ENCODE measurements around the gene ARL15. TPM values are rescaled to one million over a fixed set of nuclear protein-coding genes. Genes with fewer than 3 reads are reported as not detected.

The ARL15 gene
- total and polyA plus RNA-seq, 4 donors: 5.7 to 66.2 (median 14.9) TPM

GRCh38 chr5:53950621-53951020 is 359.8 kb downstream of the ARL15 start:
- Histone ChIP-seq H3K36me3 (ENCODE audit: control insufficient read depth in 4 of 4, insufficient read depth in 4 of 4, low read length in 4 of 4) (peaks cover 0 to 1% (median 0%) of the 10 kb centered on the region in 4 donors), H3K9me3 (ENCODE audit: control insufficient read depth in 4 of 4, insufficient read depth in 3 of 4, low read length in 3 of 4) (no peaks in the 10 kb centered on the region), H3K27me3 (ENCODE audit: control insufficient read depth in 3 of 3, insufficient read depth in 3 of 3, low read length in 2 of 3) (no peaks in the 10 kb centered on the region), H3K4me3 (no peak overlapping the region), H3K27ac (ENCODE audit: low read depth in 1 of 2, low read length in 1 of 2) (no peak overlapping the region), H3K4me1 (ENCODE audit: control insufficient read depth in 5 of 5, insufficient read depth in 5 of 5, low read length in 5 of 5) (no peaks in the 10 kb centered on the region), H3K9ac (ENCODE audit: insufficient read depth in 1 of 2, low read length in 2 of 2) (no peak overlapping the region)
- ATAC-seq (ENCODE audit: insufficient read depth, low FRiP score) (no peak), DNase-seq (no peak)
- no peak for TF ChIP-seq CTCF (IDR thresholded peaks at IDR 0.05; ENCODE audit: control extremely low read depth, extremely low read depth)
- 95 to 97% methylated on average over 3 of the region's 3 CpGs for WGBS, 2 donors

GRCh38 chr5:53948598-53948997 is 361.8 kb downstream of the ARL15 start:
- no peak for TF ChIP-seq CTCF (IDR thresholded peaks at IDR 0.05; ENCODE audit: control extremely low read depth, extremely low read depth)
- no peaks in the 10 kb centered on the region for H3K27me3 ChIP-seq (ENCODE audit: control insufficient read depth in 3 of 3, insufficient read depth in 3 of 3, low read length in 2 of 3)
- H3K36me3 ChIP-seq (ENCODE audit: control insufficient read depth in 4 of 4, insufficient read depth in 4 of 4, low read length in 4 of 4): peaks cover 0 to 1% (median 0%) of the 10 kb centered on the region in 4 donors
- WGBS, 2 donors: 74 to 89% methylated on average over 4 of the region's 4 CpGs
- DNase-seq (peak in 1 of 3 donors; percentile 19), ATAC-seq (ENCODE audit: insufficient read depth, low FRiP score) (no peak)
- no peak overlapping the region for H3K27ac ChIP-seq (ENCODE audit: low read depth in 1 of 2, low read length in 1 of 2)
- H3K9ac ChIP-seq (ENCODE audit: insufficient read depth in 1 of 2, low read length in 2 of 2): no peak overlapping the region
- H3K4me3 ChIP-seq: no peak overlapping the region
- no peaks in the 10 kb centered on the region for H3K4me1 ChIP-seq (ENCODE audit: control insufficient read depth in 5 of 5, insufficient read depth in 5 of 5, low read length in 5 of 5)
- H3K9me3 ChIP-seq (ENCODE audit: control insufficient read depth in 4 of 4, insufficient read depth in 3 of 4, low read length in 3 of 4): no peaks in the 10 kb centered on the region

GRCh38 chr5:53946405-53947100 is 363.8 kb downstream of the ARL15 start:
- Histone ChIP-seq H3K36me3 (ENCODE audit: control insufficient read depth in 4 of 4, insufficient read depth in 4 of 4, low read length in 4 of 4) (peaks cover 0 to 1% (median 0%) of the 10 kb centered on the region in 4 donors), H3K9me3 (ENCODE audit: control insufficient read depth in 4 of 4, insufficient read depth in 3 of 4, low read length in 3 of 4) (no peaks in the 10 kb centered on the region), H3K9ac (ENCODE audit: insufficient read depth in 1 of 2, low read length in 2 of 2) (no peak overlapping the region), H3K27ac (ENCODE audit: low read depth in 1 of 2, low read length in 1 of 2) (no peak overlapping the region), H3K4me1 (ENCODE audit: control insufficient read depth in 5 of 5, insufficient read depth in 5 of 5, low read length in 5 of 5) (no peaks in the 10 kb centered on the region), H3K4me3 (no peak overlapping the region), H3K27me3 (ENCODE audit: control insufficient read depth in 3 of 3, insufficient read depth in 3 of 3, low read length in 2 of 3) (no peaks in the 10 kb centered on the region)
- DNase-seq: no peak
- no peak for ATAC-seq (ENCODE audit: insufficient read depth, low FRiP score)
- WGBS, 2 donors: 93 to 99% methylated on average over 4 to 5 of the region's 5 CpGs
- no peak for TF ChIP-seq CTCF (IDR thresholded peaks at IDR 0.05; ENCODE audit: control extremely low read depth, extremely low read depth)

- WGBS, 2 donors: 89 to 90% methylated on average over 7 of the region's 7 CpGs
- no peak for ATAC-seq (ENCODE audit: insufficient read depth, low FRiP score)
- TF ChIP-seq CTCF (IDR thresholded peaks at IDR 0.05; ENCODE audit: control extremely low read depth, extremely low read depth): no peak
Measured at GRCh38 chr5:53944981-53945380, 365.4 kb downstream of the ARL15 start.

More at GRCh38 chr5:53944981-53945380, 365.4 kb downstream of the ARL15 start:
- DNase-seq: no peak
- H3K36me3 ChIP-seq (ENCODE audit: control insufficient read depth in 4 of 4, insufficient read depth in 4 of 4, low read length in 4 of 4): no peaks in the 10 kb centered on the region
- H3K27me3 ChIP-seq (ENCODE audit: control insufficient read depth in 3 of 3, insufficient read depth in 3 of 3, low read length in 2 of 3): no peaks in the 10 kb centered on the region
- no peaks in the 10 kb centered on the region for H3K9me3 ChIP-seq (ENCODE audit: control insufficient read depth in 4 of 4, insufficient read depth in 3 of 4, low read length in 3 of 4)
- H3K4me3 ChIP-seq: no peak overlapping the region
- H3K27ac ChIP-seq (ENCODE audit: low read depth in 1 of 2, low read length in 1 of 2): no peak overlapping the region
- H3K4me1 ChIP-seq (ENCODE audit: control insufficient read depth in 5 of 5, insufficient read depth in 5 of 5, low read length in 5 of 5): no peaks in the 10 kb centered on the region
- no peak overlapping the region for H3K9ac ChIP-seq (ENCODE audit: insufficient read depth in 1 of 2, low read length in 2 of 2)

Measured in lung (tissue), 12 donors.